ENCODE data around the gene OR5AU1.
A peak's percentile ranks its signal among the peaks of the same experiment; 100 is the strongest.

Gene OR5AU1

GRCh38 chr14:21106498-21107282, 49.2 kb downstream of the OR5AU1 start:
- DNase-seq (ENCODE audit: low spot score) = peak; percentile 80

GRCh38 chr14:21106176-21106497, 49.7 kb downstream of the OR5AU1 start:
- no peak for DNase-seq (ENCODE audit: low spot score)

GRCh38 chr14:21105095-21105494, 50.8 kb downstream of the OR5AU1 start:
- DNase-seq (ENCODE audit: low spot score) = no peak
